WTC11 (cell line): ENCODE measurements around the gene DNAH8. TPM values are rescaled to one million over a fixed set of nuclear protein-coding genes. Genes with fewer than 3 reads are reported as not detected.

ENCODE experiments used
- ATAC-seq: fragments of 200-7000 bp; cut with Tn5 transposase; 2 replicates; pipeline ENCODE4 v1.10.0; 2021; ENCODE audit warnings: mild to moderate bottlenecking, moderate library complexity
- CTCF ChIA-PET: fragments of 300-600 bp; sonication (Branson Sonifier 250); formaldehyde crosslinking; loops from one replicate; lab custom pipeline; 2021; ENCODE audit warnings: antibody characterized with exemption; lab: Charles Lee
- POLR2A ChIA-PET: fragments of 350-600 bp; sonication (Branson Sonifier 250); formaldehyde crosslinking; loops from one replicate; lab custom pipeline; 2021; ENCODE audit warnings: antibody characterized with exemption; lab: Charles Lee
- DNase-seq: peaks from one replicate; pipeline ENCODE4 v3.0.0; 2021; ENCODE audit warnings: low spot score
- H3K27ac Mint-ChIP-seq: 2 replicates; pipeline ENCODE4 v1.8.0; 2021; ENCODE audit warnings: mixed read lengths
- H3K27me3 Mint-ChIP-seq: 2 replicates; pipeline ENCODE4 v1.8.0; 2021; ENCODE audit warnings: low read depth, mild to moderate bottlenecking, moderate library complexity, mixed read lengths
- H3K36me3 Mint-ChIP-seq: 2 replicates; pipeline ENCODE4 v1.8.0; 2021; ENCODE audit warnings: mixed read lengths
- H3K4me1 Mint-ChIP-seq: 2 replicates; pipeline ENCODE4 v1.8.0; 2022; ENCODE audit warnings: mixed read lengths
- H3K4me3 Mint-ChIP-seq: 2 replicates; pipeline ENCODE4 v1.8.0; 2021; ENCODE audit warnings: mild to moderate bottlenecking, moderate library complexity, mixed read lengths
- H3K9me3 Mint-ChIP-seq: 2 replicates; pipeline ENCODE4 v1.8.0; 2021; ENCODE audit warnings: mixed read lengths
- FOXP1 ChIP-seq: sonication (generic); formaldehyde crosslinking; IDR thresholded peaks from 2 replicates; pipeline ENCODE4 v1.8.0; 2022; ENCODE audit warnings: missing genetic modification reagents, mild to moderate bottlenecking, moderate library complexity, borderline replicate concordance
- JUN ChIP-seq: sonication (generic); formaldehyde crosslinking; IDR thresholded peaks from 2 replicates; pipeline ENCODE4 v1.8.0; 2023; ENCODE audit warnings: mild to moderate bottlenecking, missing genetic modification reagents
- TCF7 ChIP-seq: sonication (generic); formaldehyde crosslinking; IDR thresholded peaks from 2 replicates; pipeline ENCODE4 v1.8.0; 2022; ENCODE audit warnings: mild to moderate bottlenecking, low read depth, missing genetic modification reagents, moderate library complexity
- ZNF317 ChIP-seq: sonication (generic); formaldehyde crosslinking; IDR thresholded peaks from 2 replicates; pipeline ENCODE4 v1.8.1; 2023; ENCODE audit warnings: low read depth, mild to moderate bottlenecking, moderate library complexity, missing genetic modification reagents, borderline replicate concordance
- ZNF423 ChIP-seq: fragments of 250-450 bp; sonication (Bioruptor Pico); IDR thresholded peaks from 2 replicates; pipeline ENCODE4 v2.1.2; 2022; ENCODE audit warnings: mild to moderate bottlenecking, moderate library complexity
- total RNA-seq: library from RNA; stranded (reverse); gene quantifications from 3 replicates; pipeline ENCODE4 v1.2.3, GENCODE V29; 2021
- TF ChIP-seq, protein P1 (sequence below): sonication (generic); formaldehyde crosslinking; IDR thresholded peaks from 2 replicates; pipeline ENCODE4 v1.8.1; 2023; ENCODE audit warnings: mild to moderate bottlenecking, missing genetic modification reagents, borderline replicate concordance
- TF ChIP-seq, protein P2 (sequence below): fragments of 250-450 bp; sonication (Bioruptor Pico); conservative IDR thresholded peaks from 2 replicates; pipeline ENCODE4 v1.9.0; 2021; ENCODE audit warnings: mild to moderate bottlenecking
- TF ChIP-seq, protein P3 (sequence below): sonication (generic); formaldehyde crosslinking; conservative IDR thresholded peaks from 2 replicates; pipeline ENCODE4 v1.8.1; 2022; ENCODE audit warnings: mild to moderate bottlenecking, missing genetic modification reagents
- TF ChIP-seq, protein P4 (sequence below): sonication (generic); formaldehyde crosslinking; IDR thresholded peaks from 2 replicates; pipeline ENCODE4 v1.8.1; 2023; ENCODE audit warnings: mild to moderate bottlenecking, missing genetic modification reagents
- TF ChIP-seq, protein P5 (sequence below): fragments of 250-450 bp; sonication (Bioruptor Pico); IDR thresholded peaks from 2 replicates; pipeline ENCODE4 v2.1.2; 2022; ENCODE audit warnings: mild to moderate bottlenecking, moderate library complexity
- TF ChIP-seq, protein P6 (sequence below): fragments of 200-600 bp; IDR thresholded peaks from 2 replicates; pipeline ENCODE4 v1.8.0; 2022; ENCODE audit warnings: antibody characterized with exemption

Gene DNAH8
- total RNA-seq, 1 experiment from 2014 or later = 0.02 TPM

DNA sequence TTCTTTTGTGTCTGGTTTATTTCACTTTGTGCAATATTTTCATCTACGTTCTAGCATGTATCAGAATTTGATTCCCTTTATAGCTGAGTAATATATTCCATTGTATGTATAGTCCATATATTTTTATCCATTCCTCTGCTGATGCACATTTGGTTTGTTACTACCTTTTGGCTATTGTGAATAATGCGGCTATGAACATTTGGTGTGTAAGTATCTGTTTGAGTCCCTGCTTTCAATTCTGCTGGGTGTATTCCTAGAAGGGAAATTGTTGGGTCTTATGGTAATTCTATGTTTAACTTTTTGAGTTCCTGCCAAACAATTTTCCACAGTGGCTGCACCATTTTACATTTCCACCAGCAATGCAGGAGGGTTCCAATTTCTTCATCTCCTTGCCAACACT is 52.4 kb downstream of the DNAH8 start (continued):
- TF ChIP-seq, protein P1, sequence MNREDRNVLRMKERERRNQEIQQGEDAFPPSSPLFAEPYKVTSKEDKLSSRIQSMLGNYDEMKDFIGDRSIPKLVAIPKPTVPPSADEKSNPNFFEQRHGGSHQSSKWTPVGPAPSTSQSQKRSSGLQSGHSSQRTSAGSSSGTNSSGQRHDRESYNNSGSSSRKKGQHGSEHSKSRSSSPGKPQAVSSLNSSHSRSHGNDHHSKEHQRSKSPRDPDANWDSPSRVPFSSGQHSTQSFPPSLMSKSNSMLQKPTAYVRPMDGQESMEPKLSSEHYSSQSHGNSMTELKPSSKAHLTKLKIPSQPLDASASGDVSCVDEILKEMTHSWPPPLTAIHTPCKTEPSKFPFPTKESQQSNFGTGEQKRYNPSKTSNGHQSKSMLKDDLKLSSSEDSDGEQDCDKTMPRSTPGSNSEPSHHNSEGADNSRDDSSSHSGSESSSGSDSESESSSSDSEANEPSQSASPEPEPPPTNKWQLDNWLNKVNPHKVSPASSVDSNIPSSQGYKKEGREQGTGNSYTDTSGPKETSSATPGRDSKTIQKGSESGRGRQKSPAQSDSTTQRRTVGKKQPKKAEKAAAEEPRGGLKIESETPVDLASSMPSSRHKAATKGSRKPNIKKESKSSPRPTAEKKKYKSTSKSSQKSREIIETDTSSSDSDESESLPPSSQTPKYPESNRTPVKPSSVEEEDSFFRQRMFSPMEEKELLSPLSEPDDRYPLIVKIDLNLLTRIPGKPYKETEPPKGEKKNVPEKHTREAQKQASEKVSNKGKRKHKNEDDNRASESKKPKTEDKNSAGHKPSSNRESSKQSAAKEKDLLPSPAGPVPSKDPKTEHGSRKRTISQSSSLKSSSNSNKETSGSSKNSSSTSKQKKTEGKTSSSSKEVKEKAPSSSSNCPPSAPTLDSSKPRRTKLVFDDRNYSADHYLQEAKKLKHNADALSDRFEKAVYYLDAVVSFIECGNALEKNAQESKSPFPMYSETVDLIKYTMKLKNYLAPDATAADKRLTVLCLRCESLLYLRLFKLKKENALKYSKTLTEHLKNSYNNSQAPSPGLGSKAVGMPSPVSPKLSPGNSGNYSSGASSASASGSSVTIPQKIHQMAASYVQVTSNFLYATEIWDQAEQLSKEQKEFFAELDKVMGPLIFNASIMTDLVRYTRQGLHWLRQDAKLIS (CRISPR knock-in tag) = no peak
- TF ChIP-seq, protein P2, sequence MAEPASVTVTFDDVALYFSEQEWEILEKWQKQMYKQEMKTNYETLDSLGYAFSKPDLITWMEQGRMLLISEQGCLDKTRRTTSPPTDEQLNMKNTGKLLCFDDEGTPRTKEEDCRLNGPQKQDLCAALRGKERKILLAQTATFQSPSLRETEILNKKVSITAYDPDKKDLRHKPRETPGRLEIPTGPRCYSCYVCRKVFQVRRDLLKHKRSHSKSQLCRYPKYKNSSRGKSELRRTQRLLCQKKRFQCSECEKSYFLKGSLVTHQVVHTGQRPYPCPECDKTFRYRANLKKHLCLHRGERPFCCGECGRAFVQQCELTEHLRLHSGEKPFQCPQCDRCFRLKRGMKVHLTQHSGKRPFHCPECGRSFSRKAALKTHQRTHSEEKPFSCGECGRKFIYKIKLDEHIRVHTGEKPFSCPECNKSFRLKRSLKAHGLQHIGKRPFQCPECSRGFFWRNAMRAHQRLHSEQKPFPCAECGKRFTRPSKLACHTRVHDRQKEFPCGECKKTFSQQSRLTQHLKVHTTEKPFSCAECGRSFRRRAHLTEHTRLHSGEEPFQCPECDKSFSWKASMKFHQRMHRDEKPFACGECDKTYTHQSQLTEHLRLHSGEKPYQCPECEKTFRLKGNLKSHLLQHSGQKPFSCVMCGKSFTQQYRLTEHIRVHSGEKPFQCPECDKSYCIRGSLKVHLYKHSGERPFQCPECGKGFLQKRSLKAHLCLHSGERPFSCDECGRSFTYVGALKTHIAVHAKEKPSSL (CRISPR knock-in tag) = no peak
- no peak for TF ChIP-seq ZNF423 (CRISPR knock-in tag)
- TF ChIP-seq, all 79 proteins: peak for 0

DNA sequence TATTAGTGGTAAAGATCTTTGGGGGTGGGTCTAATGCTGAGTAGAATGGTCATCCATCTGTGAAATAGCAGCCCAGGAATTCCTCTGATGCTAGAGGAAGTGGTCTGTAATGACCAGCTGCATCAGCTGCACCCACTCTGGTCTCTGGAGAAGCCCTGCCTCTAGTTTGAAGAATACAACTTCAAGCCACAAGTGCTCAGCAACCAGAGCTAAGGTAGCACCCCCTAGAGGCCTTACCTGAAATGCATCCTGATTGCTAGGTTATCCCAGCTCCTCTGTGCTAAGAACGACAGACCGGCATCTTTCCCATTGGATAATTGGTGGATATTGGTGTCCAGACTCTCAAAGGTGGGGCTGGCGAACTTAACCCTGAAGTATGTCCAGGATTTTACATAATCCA is 58.2 kb downstream of the DNAH8 start:
- DNase-seq = peak; percentile 72
- H3K9me3 Mint-ChIP-seq = no peaks in the 10 kb centered on the region; the same call in 1 of the 2 replicates
- CTCF ChIA-PET = interaction anchor here (0.6 to 1.6 kb wide), 32 partner anchors 9 to 1634 kb away, joined by 3 to 14 read pairs (median 4); partner anchors contain the start of genes DNAH8 and GLO1

More for the DNA sequence above, 58.2 kb downstream of the DNAH8 start:
- H3K4me1 Mint-ChIP-seq = peaks cover 4% of the 10 kb centered on the region
- H3K36me3 Mint-ChIP-seq = no peaks in the 10 kb centered on the region
- H3K27me3 Mint-ChIP-seq = no peaks in the 10 kb centered on the region
- no peak overlapping the region for H3K27ac Mint-ChIP-seq
- peak; percentile 100 for ATAC-seq
- H3K4me3 Mint-ChIP-seq = no peak overlapping the region
- TF ChIP-seq ZNF317 (CRISPR knock-in tag) (no peak), TCF7 (no peak), JUN (CRISPR knock-in tag) (no peak), FOXP1 (CRISPR knock-in tag) (no peak)
- TF ChIP-seq, protein P3, sequence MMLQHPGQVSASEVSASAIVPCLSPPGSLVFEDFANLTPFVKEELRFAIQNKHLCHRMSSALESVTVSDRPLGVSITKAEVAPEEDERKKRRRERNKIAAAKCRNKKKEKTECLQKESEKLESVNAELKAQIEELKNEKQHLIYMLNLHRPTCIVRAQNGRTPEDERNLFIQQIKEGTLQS (CRISPR knock-in tag) = no peak
- TF ChIP-seq, protein P4, sequence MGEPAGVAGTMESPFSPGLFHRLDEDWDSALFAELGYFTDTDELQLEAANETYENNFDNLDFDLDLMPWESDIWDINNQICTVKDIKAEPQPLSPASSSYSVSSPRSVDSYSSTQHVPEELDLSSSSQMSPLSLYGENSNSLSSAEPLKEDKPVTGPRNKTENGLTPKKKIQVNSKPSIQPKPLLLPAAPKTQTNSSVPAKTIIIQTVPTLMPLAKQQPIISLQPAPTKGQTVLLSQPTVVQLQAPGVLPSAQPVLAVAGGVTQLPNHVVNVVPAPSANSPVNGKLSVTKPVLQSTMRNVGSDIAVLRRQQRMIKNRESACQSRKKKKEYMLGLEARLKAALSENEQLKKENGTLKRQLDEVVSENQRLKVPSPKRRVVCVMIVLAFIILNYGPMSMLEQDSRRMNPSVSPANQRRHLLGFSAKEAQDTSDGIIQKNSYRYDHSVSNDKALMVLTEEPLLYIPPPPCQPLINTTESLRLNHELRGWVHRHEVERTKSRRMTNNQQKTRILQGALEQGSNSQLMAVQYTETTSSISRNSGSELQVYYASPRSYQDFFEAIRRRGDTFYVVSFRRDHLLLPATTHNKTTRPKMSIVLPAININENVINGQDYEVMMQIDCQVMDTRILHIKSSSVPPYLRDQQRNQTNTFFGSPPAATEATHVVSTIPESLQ (CRISPR knock-in tag) = no peak
- TF ChIP-seq, protein P5, sequence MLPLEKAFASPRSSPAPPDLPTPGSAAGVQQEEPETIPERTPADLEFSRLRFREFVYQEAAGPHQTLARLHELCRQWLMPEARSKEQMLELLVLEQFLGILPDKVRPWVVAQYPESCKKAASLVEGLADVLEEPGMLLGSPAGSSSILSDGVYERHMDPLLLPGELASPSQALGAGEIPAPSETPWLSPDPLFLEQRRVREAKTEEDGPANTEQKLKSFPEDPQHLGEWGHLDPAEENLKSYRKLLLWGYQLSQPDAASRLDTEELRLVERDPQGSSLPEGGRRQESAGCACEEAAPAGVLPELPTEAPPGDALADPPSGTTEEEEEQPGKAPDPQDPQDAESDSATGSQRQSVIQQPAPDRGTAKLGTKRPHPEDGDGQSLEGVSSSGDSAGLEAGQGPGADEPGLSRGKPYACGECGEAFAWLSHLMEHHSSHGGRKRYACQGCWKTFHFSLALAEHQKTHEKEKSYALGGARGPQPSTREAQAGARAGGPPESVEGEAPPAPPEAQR (CRISPR knock-in tag) = no peak
- TF ChIP-seq, protein P6, sequence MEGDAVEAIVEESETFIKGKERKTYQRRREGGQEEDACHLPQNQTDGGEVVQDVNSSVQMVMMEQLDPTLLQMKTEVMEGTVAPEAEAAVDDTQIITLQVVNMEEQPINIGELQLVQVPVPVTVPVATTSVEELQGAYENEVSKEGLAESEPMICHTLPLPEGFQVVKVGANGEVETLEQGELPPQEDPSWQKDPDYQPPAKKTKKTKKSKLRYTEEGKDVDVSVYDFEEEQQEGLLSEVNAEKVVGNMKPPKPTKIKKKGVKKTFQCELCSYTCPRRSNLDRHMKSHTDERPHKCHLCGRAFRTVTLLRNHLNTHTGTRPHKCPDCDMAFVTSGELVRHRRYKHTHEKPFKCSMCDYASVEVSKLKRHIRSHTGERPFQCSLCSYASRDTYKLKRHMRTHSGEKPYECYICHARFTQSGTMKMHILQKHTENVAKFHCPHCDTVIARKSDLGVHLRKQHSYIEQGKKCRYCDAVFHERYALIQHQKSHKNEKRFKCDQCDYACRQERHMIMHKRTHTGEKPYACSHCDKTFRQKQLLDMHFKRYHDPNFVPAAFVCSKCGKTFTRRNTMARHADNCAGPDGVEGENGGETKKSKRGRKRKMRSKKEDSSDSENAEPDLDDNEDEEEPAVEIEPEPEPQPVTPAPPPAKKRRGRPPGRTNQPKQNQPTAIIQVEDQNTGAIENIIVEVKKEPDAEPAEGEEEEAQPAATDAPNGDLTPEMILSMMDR = peak; percentile 58; the same call in 1 of the 2 replicates
- TF ChIP-seq, all 79 proteins: peak for 1
- POLR2A ChIA-PET = interaction anchor here (0.6 kb wide), 1 partner anchor 739 kb away, joined by 3 read pairs; no protein-coding TSS in a partner anchor
